WTC11 (cell line): ENCODE results near the gene THRA. TPM values are rescaled to one million over a fixed set of nuclear protein-coding genes. Genes with fewer than 3 reads are reported as not detected.

Experiments used
- ATAC-seq: fragments of 200-7000 bp; cut with Tn5 transposase; 2 replicates; pipeline ENCODE4 v1.10.0; 2021; ENCODE audit warnings: mild to moderate bottlenecking, moderate library complexity
- CTCF ChIA-PET: fragments of 300-600 bp; sonication (Branson Sonifier 250); formaldehyde crosslinking; loops from one replicate; lab custom pipeline; 2021; ENCODE audit warnings: antibody characterized with exemption; lab: Charles Lee
- POLR2A ChIA-PET: fragments of 350-600 bp; sonication (Branson Sonifier 250); formaldehyde crosslinking; loops from one replicate; lab custom pipeline; 2021; ENCODE audit warnings: antibody characterized with exemption; lab: Charles Lee
- DNase-seq: peaks from one replicate; pipeline ENCODE4 v3.0.0; 2021; ENCODE audit warnings: low spot score
- H3K27ac Mint-ChIP-seq: 2 replicates; pipeline ENCODE4 v1.8.0; 2021; ENCODE audit warnings: mixed read lengths
- H3K27me3 Mint-ChIP-seq: 2 replicates; pipeline ENCODE4 v1.8.0; 2021; ENCODE audit warnings: low read depth, mild to moderate bottlenecking, moderate library complexity, mixed read lengths
- H3K36me3 Mint-ChIP-seq: 2 replicates; pipeline ENCODE4 v1.8.0; 2021; ENCODE audit warnings: mixed read lengths
- H3K4me1 Mint-ChIP-seq: 2 replicates; pipeline ENCODE4 v1.8.0; 2022; ENCODE audit warnings: mixed read lengths
- H3K4me3 Mint-ChIP-seq: 2 replicates; pipeline ENCODE4 v1.8.0; 2021; ENCODE audit warnings: mild to moderate bottlenecking, moderate library complexity, mixed read lengths
- H3K9me3 Mint-ChIP-seq: 2 replicates; pipeline ENCODE4 v1.8.0; 2021; ENCODE audit warnings: mixed read lengths
- ERG ChIP-seq: fragments of 250-450 bp; sonication (Bioruptor Pico); IDR thresholded peaks from 2 replicates; pipeline ENCODE4 v1.8.0; 2021; ENCODE audit warnings: mild to moderate bottlenecking
- NFYB ChIP-seq: sonication (generic); formaldehyde crosslinking; conservative IDR thresholded peaks from 2 replicates; pipeline ENCODE4 v1.8.0; 2022; ENCODE audit warnings: low read depth, missing genetic modification reagents
- NR2C2 ChIP-seq: sonication (generic); formaldehyde crosslinking; IDR thresholded peaks from 2 replicates; pipeline ENCODE4 v1.8.0; 2022; ENCODE audit warnings: mild to moderate bottlenecking, missing genetic modification reagents
- RELA ChIP-seq: sonication (generic); formaldehyde crosslinking; IDR thresholded peaks from 2 replicates; pipeline ENCODE4 v1.8.1; 2022; ENCODE audit warnings: missing genetic modification reagents, mild to moderate bottlenecking, borderline replicate concordance
- SOX15 ChIP-seq: fragments of 250-450 bp; sonication (Bioruptor Pico); IDR thresholded peaks from 2 replicates; pipeline ENCODE4 v1.9.0; 2021; ENCODE audit warnings: mild to moderate bottlenecking
- STAT6 ChIP-seq: sonication (generic); formaldehyde crosslinking; conservative IDR thresholded peaks from 2 replicates; pipeline ENCODE4 v1.8.1; 2023; ENCODE audit warnings: mild to moderate bottlenecking, low read depth, missing genetic modification reagents, moderate library complexity
- TCF7 ChIP-seq: sonication (generic); formaldehyde crosslinking; IDR thresholded peaks from 2 replicates; pipeline ENCODE4 v1.8.0; 2022; ENCODE audit warnings: mild to moderate bottlenecking, low read depth, missing genetic modification reagents, moderate library complexity
- USF2 ChIP-seq: sonication (generic); formaldehyde crosslinking; IDR thresholded peaks from 2 replicates; pipeline ENCODE4 v1.8.1; 2023; ENCODE audit warnings: mild to moderate bottlenecking, missing genetic modification reagents, moderate library complexity
- ZMAT4 ChIP-seq: fragments of 250-450 bp; sonication (Bioruptor Pico); IDR thresholded peaks from 2 replicates; pipeline ENCODE4 v1.9.0; 2021; ENCODE audit warnings: mild to moderate bottlenecking
- ZNF121 ChIP-seq: sonication (generic); formaldehyde crosslinking; IDR thresholded peaks from 2 replicates; pipeline ENCODE4 v1.8.0; 2023; ENCODE audit warnings: missing genetic modification reagents
- ZNF232 ChIP-seq: sonication (generic); formaldehyde crosslinking; IDR thresholded peaks from 2 replicates; pipeline ENCODE4 v1.8.0; 2022; ENCODE audit warnings: mild to moderate bottlenecking, missing genetic modification reagents
- ZNF425 ChIP-seq: fragments of 250-450 bp; sonication (Bioruptor Pico); conservative IDR thresholded peaks from 2 replicates; pipeline ENCODE4 v1.9.0; 2021; ENCODE audit warnings: mild to moderate bottlenecking
- ZNF671 ChIP-seq: fragments of 250-450 bp; sonication (Bioruptor Pico); IDR thresholded peaks from 2 replicates; pipeline ENCODE4 v1.8.0; 2021; ENCODE audit warnings: mild to moderate bottlenecking
- total RNA-seq: library from RNA; stranded (reverse); gene quantifications from 3 replicates; pipeline ENCODE4 v1.2.3, GENCODE V29; 2021
- TF ChIP-seq, protein P1 (sequence below): sonication (generic); formaldehyde crosslinking; conservative IDR thresholded peaks from 2 replicates; pipeline ENCODE4 v1.8.1; 2022; ENCODE audit warnings: mild to moderate bottlenecking, missing genetic modification reagents
- TF ChIP-seq, protein P2 (sequence below): sonication (generic); formaldehyde crosslinking; IDR thresholded peaks from 2 replicates; pipeline ENCODE4 v1.8.0; 2022; ENCODE audit warnings: mild to moderate bottlenecking, missing genetic modification reagents
- TF ChIP-seq, protein P3 (sequence below): sonication (generic); formaldehyde crosslinking; IDR thresholded peaks from 2 replicates; pipeline ENCODE4 v1.8.1; 2023; ENCODE audit warnings: mild to moderate bottlenecking, missing genetic modification reagents

The THRA gene
- total RNA-seq, 1 experiment from 2014 or later = 15.9 TPM

- no peak for TF ChIP-seq ZNF425
- TF ChIP-seq, all 79 proteins: peak for 5
Measured at GRCh38 chr17:40026816-40027613, 35.8 kb upstream of the THRA start (continued).

GRCh38 chr17:40027614-40028012 is 35.2 kb upstream of the THRA start:
- ChIA-PET POLR2A (interaction anchor here (1.2 kb wide), 1 partner anchor 48 kb away, joined by 3 read pairs; no protein-coding TSS in a partner anchor), CTCF (interaction anchor here (0.5 to 5.0 kb wide), 37 partner anchors 8 to 347 kb away, joined by 3 to 128 read pairs (median 4); partner anchors contain the start of genes CSF3, MED24, NR1D1 and PSMD3)
- Mint-ChIP-seq H3K4me3 (no peak overlapping the region), H3K27ac (no peak overlapping the region), H3K9me3 (no peaks in the 10 kb centered on the region), H3K27me3 (no peaks in the 10 kb centered on the region), H3K36me3 (peaks cover 51% of the 10 kb centered on the region), H3K4me1 (no peaks in the 10 kb centered on the region)
- no peak for TF ChIP-seq ZNF671
- TF ChIP-seq USF2 (CRISPR knock-in tag) = no peak
- TF ChIP-seq, protein P1, sequence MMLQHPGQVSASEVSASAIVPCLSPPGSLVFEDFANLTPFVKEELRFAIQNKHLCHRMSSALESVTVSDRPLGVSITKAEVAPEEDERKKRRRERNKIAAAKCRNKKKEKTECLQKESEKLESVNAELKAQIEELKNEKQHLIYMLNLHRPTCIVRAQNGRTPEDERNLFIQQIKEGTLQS (CRISPR knock-in tag) = no peak
- TF ChIP-seq NR2C2 = no peak
- no peak for TF ChIP-seq SOX15 (CRISPR knock-in tag)
- no peak for TF ChIP-seq NFYB (CRISPR knock-in tag)
- no peak for TF ChIP-seq ZMAT4 (CRISPR knock-in tag)
- no peak for TF ChIP-seq ZNF121 (CRISPR knock-in tag)
- no peak for TF ChIP-seq ZNF232 (CRISPR knock-in tag)
- TF ChIP-seq RELA (CRISPR knock-in tag) = no peak
- TF ChIP-seq STAT6 (CRISPR knock-in tag) = no peak
- TF ChIP-seq, protein P2, sequence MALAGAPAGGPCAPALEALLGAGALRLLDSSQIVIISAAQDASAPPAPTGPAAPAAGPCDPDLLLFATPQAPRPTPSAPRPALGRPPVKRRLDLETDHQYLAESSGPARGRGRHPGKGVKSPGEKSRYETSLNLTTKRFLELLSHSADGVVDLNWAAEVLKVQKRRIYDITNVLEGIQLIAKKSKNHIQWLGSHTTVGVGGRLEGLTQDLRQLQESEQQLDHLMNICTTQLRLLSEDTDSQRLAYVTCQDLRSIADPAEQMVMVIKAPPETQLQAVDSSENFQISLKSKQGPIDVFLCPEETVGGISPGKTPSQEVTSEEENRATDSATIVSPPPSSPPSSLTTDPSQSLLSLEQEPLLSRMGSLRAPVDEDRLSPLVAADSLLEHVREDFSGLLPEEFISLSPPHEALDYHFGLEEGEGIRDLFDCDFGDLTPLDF (CRISPR knock-in tag) = no peak
- TF ChIP-seq TCF7 (CRISPR knock-in tag) = no peak
- TF ChIP-seq, protein P3, sequence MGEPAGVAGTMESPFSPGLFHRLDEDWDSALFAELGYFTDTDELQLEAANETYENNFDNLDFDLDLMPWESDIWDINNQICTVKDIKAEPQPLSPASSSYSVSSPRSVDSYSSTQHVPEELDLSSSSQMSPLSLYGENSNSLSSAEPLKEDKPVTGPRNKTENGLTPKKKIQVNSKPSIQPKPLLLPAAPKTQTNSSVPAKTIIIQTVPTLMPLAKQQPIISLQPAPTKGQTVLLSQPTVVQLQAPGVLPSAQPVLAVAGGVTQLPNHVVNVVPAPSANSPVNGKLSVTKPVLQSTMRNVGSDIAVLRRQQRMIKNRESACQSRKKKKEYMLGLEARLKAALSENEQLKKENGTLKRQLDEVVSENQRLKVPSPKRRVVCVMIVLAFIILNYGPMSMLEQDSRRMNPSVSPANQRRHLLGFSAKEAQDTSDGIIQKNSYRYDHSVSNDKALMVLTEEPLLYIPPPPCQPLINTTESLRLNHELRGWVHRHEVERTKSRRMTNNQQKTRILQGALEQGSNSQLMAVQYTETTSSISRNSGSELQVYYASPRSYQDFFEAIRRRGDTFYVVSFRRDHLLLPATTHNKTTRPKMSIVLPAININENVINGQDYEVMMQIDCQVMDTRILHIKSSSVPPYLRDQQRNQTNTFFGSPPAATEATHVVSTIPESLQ = no peak
- no peak for TF ChIP-seq ERG (CRISPR knock-in tag)
- DNase-seq (no peak), ATAC-seq (no peak)
